Measurements from ENCODE around the gene ERP44. TPM values are rescaled to one million over a fixed set of nuclear protein-coding genes. Genes with fewer than 3 reads are reported as not detected.

The ERP44 gene
- total RNA-seq, 1 experiment from 2014 or later, result 10.1 TPM

GRCh38 chr9:100028201-100028784, 70.5 kb downstream of the ERP44 start:
- Histone ChIP-seq H3K27ac (ENCODE audit: low read length) (no peak overlapping the region), H3K27me3 (ENCODE audit: control insufficient read depth, insufficient read depth, low read length) (no peaks in the 10 kb centered on the region), H3K4me1 (ENCODE audit: control insufficient read depth, insufficient read depth, low read length) (no peaks in the 10 kb centered on the region), H3K36me3 (ENCODE audit: control insufficient read depth, insufficient read depth, low read length) (no peaks in the 10 kb centered on the region; the same call in 1 of the 2 replicates), H3K9me3 (ENCODE audit: control insufficient read depth, insufficient read depth, low read depth, low read length) (no peaks in the 10 kb centered on the region), H3K4me3 (ENCODE audit: low read depth in 2 of 2, low read length in 2 of 2) (no peak overlapping the region)
- intact Hi-C loops (cut with micrococcal nuclease; ENCODE audit: unreplicated experiment) (loop anchor here (2.0 to 10.0 kb wide), 3 partner anchors 195 to 567 kb away; no protein-coding TSS in a partner anchor), in situ Hi-C loops (cut with HindIII; ENCODE audit: low pct_unique_long_range_greater_than_20kb, low sequenced_read_pairs) (no loop called here)
- DNase-seq (ENCODE audit: low read depth, low spot score) (peak; percentile 72), ATAC-seq (peak; percentile 95)
- TF ChIP-seq CTCF (IDR thresholded peaks at IDR 0.05) (peak; percentile 88), TCF7L2 (IDR thresholded peaks at IDR 0.05; ENCODE audit: low read depth, low read length) (no peak)
- ChIA-PET POLR2A (no interaction called here), CTCF (no interaction called here)
- BruUV-seq (replicated peaks), result no TSS peak

- ChIA-PET POLR2A (no interaction called here), CTCF (no interaction called here)
- Histone ChIP-seq H3K27ac (ENCODE audit: low read length) (no peak overlapping the region), H3K9me3 (ENCODE audit: control insufficient read depth, insufficient read depth, low read depth, low read length) (no peaks in the 10 kb centered on the region), H3K27me3 (ENCODE audit: control insufficient read depth, insufficient read depth, low read length) (no peaks in the 10 kb centered on the region), H3K4me1 (ENCODE audit: control insufficient read depth, insufficient read depth, low read length) (no peaks in the 10 kb centered on the region), H3K36me3 (ENCODE audit: control insufficient read depth, insufficient read depth, low read length) (no peaks in the 10 kb centered on the region; the same call in 1 of the 2 replicates), H3K4me3 (ENCODE audit: low read depth in 2 of 2, low read length in 2 of 2) (no peak overlapping the region)
- TF ChIP-seq, protein P1, sequence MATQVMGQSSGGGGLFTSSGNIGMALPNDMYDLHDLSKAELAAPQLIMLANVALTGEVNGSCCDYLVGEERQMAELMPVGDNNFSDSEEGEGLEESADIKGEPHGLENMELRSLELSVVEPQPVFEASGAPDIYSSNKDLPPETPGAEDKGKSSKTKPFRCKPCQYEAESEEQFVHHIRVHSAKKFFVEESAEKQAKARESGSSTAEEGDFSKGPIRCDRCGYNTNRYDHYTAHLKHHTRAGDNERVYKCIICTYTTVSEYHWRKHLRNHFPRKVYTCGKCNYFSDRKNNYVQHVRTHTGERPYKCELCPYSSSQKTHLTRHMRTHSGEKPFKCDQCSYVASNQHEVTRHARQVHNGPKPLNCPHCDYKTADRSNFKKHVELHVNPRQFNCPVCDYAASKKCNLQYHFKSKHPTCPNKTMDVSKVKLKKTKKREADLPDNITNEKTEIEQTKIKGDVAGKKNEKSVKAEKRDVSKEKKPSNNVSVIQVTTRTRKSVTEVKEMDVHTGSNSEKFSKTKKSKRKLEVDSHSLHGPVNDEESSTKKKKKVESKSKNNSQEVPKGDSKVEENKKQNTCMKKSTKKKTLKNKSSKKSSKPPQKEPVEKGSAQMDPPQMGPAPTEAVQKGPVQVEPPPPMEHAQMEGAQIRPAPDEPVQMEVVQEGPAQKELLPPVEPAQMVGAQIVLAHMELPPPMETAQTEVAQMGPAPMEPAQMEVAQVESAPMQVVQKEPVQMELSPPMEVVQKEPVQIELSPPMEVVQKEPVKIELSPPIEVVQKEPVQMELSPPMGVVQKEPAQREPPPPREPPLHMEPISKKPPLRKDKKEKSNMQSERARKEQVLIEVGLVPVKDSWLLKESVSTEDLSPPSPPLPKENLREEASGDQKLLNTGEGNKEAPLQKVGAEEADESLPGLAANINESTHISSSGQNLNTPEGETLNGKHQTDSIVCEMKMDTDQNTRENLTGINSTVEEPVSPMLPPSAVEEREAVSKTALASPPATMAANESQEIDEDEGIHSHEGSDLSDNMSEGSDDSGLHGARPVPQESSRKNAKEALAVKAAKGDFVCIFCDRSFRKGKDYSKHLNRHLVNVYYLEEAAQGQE (IDR thresholded peaks at IDR 0.05; ENCODE audit: insufficient read depth in 1 of 2, low read depth in 2 of 2, low read length in 1 of 2), result no peak
- TF ChIP-seq SIN3A (IDR thresholded peaks at IDR 0.05; ENCODE audit: borderline replicate concordance, insufficient read depth, low read depth, low read length) (no peak), POLR2AphosphoS5 (IDR thresholded peaks at IDR 0.05; ENCODE audit: low read depth, low read length) (no peak), TCF7L2 (IDR thresholded peaks at IDR 0.05; ENCODE audit: low read depth, low read length) (no peak), CTCF (IDR thresholded peaks at IDR 0.05) (no peak)
- DNase-seq (ENCODE audit: low read depth, low spot score), result no peak
- no TSS peak for BruUV-seq (replicated peaks)
- no peak for ATAC-seq
- in situ Hi-C loops (cut with HindIII; ENCODE audit: low pct_unique_long_range_greater_than_20kb, low sequenced_read_pairs), result no loop called here
- intact Hi-C loops (cut with micrococcal nuclease; ENCODE audit: unreplicated experiment), result loop anchor here (5.0 to 10.0 kb wide), 2 partner anchors 295 to 567 kb away; no protein-coding TSS in a partner anchor
Measured at GRCh38 chr9:100027543-100027942, 71.3 kb downstream of the ERP44 start.

All from Panc1 (cell line).